HG03432 (cell line): Measurements from ENCODE around the gene CCDC51.
A peak's percentile ranks its signal among the peaks of the same experiment; 100 is the strongest.
"Not testable (repeated sequence)": the region's sequence is repeated elsewhere in the genome, so short reads cannot be mapped to it uniquely, and the experiment has no call there.

Experiments used
- ATAC-seq: cut with Tn5 transposase; IDR thresholded peaks from one replicate; pipeline ENCODE4 v1.9.1; 2021; ENCODE audit warnings: mild to moderate bottlenecking, moderate library complexity; ENCODE audit not compliant: unreplicated experiment

CCDC51 gene, protein sequence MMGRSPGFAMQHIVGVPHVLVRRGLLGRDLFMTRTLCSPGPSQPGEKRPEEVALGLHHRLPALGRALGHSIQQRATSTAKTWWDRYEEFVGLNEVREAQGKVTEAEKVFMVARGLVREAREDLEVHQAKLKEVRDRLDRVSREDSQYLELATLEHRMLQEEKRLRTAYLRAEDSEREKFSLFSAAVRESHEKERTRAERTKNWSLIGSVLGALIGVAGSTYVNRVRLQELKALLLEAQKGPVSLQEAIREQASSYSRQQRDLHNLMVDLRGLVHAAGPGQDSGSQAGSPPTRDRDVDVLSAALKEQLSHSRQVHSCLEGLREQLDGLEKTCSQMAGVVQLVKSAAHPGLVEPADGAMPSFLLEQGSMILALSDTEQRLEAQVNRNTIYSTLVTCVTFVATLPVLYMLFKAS

DNA sequence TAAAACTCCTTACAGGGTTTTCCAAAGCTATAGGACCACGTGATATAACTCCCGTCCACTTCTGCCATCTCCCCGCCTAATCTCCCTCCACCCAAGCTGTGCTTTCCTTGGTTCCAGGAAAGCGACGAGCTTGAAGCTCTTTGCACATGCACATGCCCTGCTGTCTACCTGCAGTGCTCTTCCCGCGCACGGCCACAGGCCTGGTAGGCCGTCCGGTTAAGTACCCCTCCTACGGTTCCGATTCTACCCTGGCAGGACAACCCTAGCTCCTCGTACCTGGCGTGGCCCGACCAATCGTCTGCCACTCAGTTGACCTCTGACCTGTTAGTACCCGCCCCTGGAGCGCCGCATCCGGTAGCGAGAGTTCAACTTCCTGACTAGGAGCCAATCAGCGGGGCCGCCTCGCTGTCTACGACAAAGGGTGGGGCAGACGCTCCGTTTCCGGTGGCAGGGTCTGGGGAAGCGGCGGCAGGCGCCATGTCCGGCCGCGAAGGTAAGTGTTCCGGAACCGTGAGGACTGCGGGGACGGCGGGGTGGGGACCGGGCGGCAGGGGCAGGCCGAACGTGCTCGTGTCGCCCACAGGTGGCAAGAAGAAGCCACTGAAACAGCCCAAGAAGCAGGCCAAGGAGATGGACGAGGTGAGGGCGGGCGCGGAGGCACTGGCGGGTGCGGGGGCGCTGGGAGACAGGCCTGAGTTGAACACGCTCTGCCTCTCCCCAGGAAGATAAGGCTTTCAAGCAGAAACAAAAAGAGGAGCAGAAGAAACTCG lies at the start of gene CCDC51, which contains the start of gene TMA7:
CCDC51 (minus strand) TSS at position 300 of the 770 bp plus-strand sequence. CDS start 4,991 bp downstream, outside the sequence.
TMA7 (plus strand) TSS at position 438 of the 770 bp plus-strand sequence; CDS start at position 478, 40 bp downstream.
- peak; percentile 93 for ATAC-seq

GRCh38 chr3:48486952-48487351 lies 47.0 kb upstream of the CCDC51 start:
- ATAC-seq: no peak

- ATAC-seq: not testable (repeated sequence)
Measured at GRCh38 chr3:48482822-48483221, 42.9 kb upstream of the CCDC51 start.

GRCh38 chr3:48480891-48481290 lies 41.0 kb upstream of the CCDC51 start:
- not testable (repeated sequence) for ATAC-seq

GRCh38 chr3:48478626-48479555 lies 39.0 kb upstream of the CCDC51 start:
- ATAC-seq: peak; percentile 51

GRCh38 chr3:48477959-48478520 lies 38.1 kb upstream of the CCDC51 start:
- ATAC-seq: no peak

GRCh38 chr3:48476426-48477053 lies 36.6 kb upstream of the CCDC51 start:
- no peak for ATAC-seq

DNA sequence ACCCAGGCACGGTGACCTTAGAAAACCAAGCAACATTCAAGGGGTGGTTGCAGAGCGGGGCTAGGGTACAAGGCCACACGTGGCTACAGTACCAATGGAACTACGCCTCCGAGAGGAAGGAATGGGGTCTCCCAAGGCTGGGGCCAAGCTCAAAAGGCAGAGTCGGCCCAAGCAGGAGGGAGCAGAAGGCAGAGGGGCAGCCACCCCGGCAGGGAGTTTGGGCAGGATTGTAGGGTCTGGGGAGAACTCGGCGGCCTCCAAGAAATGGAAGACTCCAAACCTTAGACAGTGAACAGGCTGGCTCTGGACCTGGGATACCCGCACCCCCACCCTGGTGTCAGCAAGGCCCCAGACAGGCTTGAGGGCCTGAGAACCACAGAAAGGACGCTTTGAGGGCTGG lies 35.3 kb upstream of the CCDC51 start:
- no peak for ATAC-seq

DNA sequence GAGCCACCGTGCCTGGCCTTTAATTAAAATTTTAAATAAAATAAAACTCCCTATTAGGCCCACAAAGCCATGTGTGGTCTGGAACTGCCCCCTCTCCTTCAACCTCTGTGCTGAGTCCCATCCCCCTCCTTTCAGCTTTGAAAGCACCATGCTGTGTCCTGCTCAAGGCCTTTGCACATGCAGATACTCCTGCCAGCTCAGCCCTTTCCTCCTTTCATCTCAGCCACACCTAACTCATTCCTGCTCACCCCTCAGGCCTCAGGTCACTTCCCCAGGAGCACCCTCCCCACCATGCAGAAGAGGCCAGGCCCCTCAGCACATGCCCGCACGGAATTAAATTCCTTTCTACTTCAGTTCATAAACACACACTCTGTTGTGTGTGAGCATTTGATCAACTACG lies 34.7 kb upstream of the CCDC51 start:
- no peak for ATAC-seq

- ATAC-seq: not testable (repeated sequence)
Measured at GRCh38 chr3:48474031-48474430, 34.1 kb upstream of the CCDC51 start.

DNA sequence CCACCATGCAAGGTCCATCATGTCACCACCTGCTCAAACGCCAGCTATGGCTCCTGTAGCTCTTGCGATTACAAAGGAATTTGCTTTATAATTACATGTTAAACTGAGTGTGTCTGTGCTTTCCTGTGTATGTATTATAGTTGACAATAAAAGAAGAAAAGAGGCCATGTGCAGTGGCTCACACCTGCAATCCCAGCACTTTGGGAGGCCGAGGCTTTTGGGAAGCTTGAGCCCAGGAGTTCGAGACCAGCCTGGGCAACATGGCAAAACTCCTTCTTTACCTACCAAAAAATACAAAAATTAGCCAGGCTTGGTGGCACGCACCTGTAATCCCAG lies 33.7 kb upstream of the CCDC51 start:
- ATAC-seq: no peak

GRCh38 chr3:48472923-48473616 lies 33.2 kb upstream of the CCDC51 start:
- ATAC-seq: peak; percentile 80

- no peak for ATAC-seq
Measured at GRCh38 chr3:48472673-48472922, 32.7 kb upstream of the CCDC51 start.

DNA sequence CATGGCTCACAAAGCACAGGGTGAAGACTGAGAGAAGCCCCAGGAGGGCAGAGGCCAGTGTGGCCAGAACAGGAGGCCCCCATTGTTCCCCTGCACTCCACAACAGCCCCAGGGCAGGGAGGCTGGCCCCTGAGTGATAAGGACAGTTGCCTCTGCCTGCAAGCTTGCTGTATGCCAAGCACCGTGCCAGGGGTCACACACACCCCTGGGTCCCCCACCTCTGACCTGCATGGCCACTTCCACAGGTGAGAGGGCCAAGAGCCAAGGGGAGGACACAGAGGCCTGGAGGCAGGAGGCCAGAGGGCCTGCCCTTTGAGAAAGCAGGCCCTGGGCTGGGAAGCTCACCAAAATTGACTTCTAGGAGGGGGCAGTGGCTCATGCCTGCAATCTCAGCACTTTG lies 30.4 kb upstream of the CCDC51 start:
- no peak for ATAC-seq

- no peak for ATAC-seq
Measured at GRCh38 chr3:48469046-48469915, 29.4 kb upstream of the CCDC51 start.

GRCh38 chr3:48468329-48468731 lies 28.4 kb upstream of the CCDC51 start:
- no peak for ATAC-seq

DNA sequence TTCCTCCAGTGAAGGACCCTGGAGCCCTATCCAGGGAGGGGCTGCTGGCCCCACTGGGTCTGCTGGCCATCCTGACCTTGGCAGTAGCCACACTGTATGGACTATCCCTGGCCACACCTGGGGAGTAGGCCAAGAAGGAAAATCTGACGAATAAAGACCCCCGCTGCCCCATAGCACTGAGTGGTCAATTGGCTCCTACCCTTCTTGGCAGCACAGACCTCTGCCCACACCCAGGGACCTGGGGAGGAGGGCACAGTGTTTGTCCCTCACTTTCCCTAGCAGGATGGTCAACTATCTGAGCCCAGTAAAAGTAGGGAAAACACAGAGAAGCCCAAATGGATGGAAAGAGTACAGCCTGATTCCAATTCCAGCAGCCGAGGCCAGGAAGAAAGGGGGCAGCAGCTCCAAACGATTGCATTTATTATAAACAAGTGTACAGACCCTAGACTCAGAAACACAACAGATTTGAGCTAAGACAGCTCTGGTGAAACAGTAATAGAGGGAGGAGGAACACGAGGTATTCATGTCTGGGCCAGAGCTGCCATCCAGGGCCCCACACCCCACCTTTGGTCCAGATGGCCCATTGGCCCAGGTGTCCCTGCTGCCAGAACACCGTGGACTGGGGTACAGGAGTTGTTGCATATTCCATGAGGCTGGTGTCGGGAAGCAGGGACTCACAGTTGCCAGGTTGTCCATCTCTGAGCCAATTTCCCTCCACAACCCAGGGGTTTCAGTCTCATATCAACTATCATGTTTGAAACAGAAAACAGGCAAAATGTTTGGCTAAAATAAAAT lies 27.8 kb upstream of the CCDC51 start:
- ATAC-seq: no peak

- ATAC-seq: no peak
Measured at GRCh38 chr3:48467110-48467454, 27.2 kb upstream of the CCDC51 start.
